Kidney capillary endothelial cell (primary cell): Measurements from ENCODE around the gene KIFC1.
"Not testable (repeated sequence)": the region's sequence is repeated elsewhere in the genome, so short reads cannot be mapped to it uniquely, and the experiment has no call there.

Source experiments
- DNase-seq: peaks from one replicate; pipeline ENCODE4 v3.0.0-alpha.2; 2018; ENCODE audit warnings: low spot score

Gene KIFC1

GRCh38 chr6:33391278-33391921 lies at the start of gene KIFC1:
KIFC1 (plus strand) TSS chr6:33391823; CDS start chr6:33391986, 163 bp downstream.
- peak; percentile 99 for DNase-seq

GRCh38 chr6:33343606-33343952 lies 48.0 kb upstream of the KIFC1 start:
- not testable (repeated sequence) for DNase-seq

- no peak for DNase-seq
Observed at GRCh38 chr6:33343953-33344611, 47.5 kb upstream of the KIFC1 start.

GRCh38 chr6:33344701-33345697 lies 46.6 kb upstream of the KIFC1 start:
- peak; percentile 26 for DNase-seq

GRCh38 chr6:33346972-33347371 lies 44.7 kb upstream of the KIFC1 start:
- DNase-seq, result not testable (repeated sequence)

GRCh38 chr6:33347816-33348215 lies 43.8 kb upstream of the KIFC1 start:
- no peak for DNase-seq

GRCh38 chr6:33355860-33356259 lies 35.8 kb upstream of the KIFC1 start:
- not testable (repeated sequence) for DNase-seq

GRCh38 chr6:33356295-33356694 lies 35.3 kb upstream of the KIFC1 start:
- no peak for DNase-seq

GRCh38 chr6:33357160-33357871 lies 34.3 kb upstream of the KIFC1 start:
- DNase-seq, result not testable (repeated sequence)

- no peak for DNase-seq
Observed at GRCh38 chr6:33359331-33359730, 32.3 kb upstream of the KIFC1 start.

GRCh38 chr6:33363486-33363885 lies 28.1 kb upstream of the KIFC1 start:
- not testable (repeated sequence) for DNase-seq

- not testable (repeated sequence) for DNase-seq
Observed at GRCh38 chr6:33364475-33365205, 27.0 kb upstream of the KIFC1 start.

GRCh38 chr6:33365206-33365971 lies 26.2 kb upstream of the KIFC1 start:
- DNase-seq, result not testable (repeated sequence)

GRCh38 chr6:33367009-33367714 lies 24.5 kb upstream of the KIFC1 start:
- no peak for DNase-seq

- not testable (repeated sequence) for DNase-seq
Observed at GRCh38 chr6:33367715-33368025, 24.0 kb upstream of the KIFC1 start.

- not testable (repeated sequence) for DNase-seq
Observed at GRCh38 chr6:33371901-33372300, 19.7 kb upstream of the KIFC1 start.

- DNase-seq, result no peak
Observed at GRCh38 chr6:33372526-33373123, 19.0 kb upstream of the KIFC1 start.

GRCh38 chr6:33373960-33374910 lies 17.4 kb upstream of the KIFC1 start:
- DNase-seq, result no peak
